ENCODE measurements around the gene CNBD2.
"Not testable (repeated sequence)": the region's sequence is repeated elsewhere in the genome, so short reads cannot be mapped to it uniquely, and the experiment has no call there.

The CNBD2 gene

DNA sequence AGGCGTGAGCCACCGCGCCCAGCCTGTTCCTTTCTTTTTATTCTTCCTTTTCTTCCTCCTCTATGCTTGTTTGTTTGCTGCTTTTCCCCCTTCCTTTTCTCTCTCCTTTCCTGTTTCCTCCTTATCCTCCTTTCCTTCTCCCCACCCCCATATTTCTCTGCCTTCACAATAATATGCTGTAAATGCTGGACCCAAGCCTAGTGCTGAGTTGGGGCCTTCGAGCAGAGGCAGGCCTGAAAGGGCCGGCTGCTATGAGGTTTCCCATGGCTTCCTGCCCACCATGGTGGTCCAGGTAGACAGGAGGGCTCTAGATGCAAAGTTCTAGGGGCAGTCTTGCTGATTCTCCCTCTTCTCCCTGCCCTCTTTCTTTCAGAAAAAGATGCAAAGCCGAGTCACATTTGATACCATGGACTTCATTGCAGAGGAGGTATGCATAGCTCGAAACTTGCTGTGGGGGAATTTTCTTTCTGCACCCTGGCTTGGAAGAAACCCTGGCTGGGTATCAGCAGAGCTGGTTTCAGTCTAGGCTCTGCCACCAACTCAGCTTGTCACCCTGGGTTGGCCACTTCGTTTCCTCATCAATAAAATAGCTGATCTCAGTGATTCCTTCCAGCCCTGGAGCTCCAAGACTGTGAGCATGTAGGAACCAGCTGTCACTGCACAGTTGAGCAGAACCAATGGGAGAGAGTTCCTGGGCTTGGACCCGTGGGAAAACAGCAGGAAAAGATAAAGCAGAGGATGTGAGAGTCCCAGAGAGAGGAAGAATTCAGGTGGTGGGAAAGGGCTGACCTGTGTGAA is 7.4 kb downstream of the CNBD2 start:
- no peak for DNase-seq

DNA sequence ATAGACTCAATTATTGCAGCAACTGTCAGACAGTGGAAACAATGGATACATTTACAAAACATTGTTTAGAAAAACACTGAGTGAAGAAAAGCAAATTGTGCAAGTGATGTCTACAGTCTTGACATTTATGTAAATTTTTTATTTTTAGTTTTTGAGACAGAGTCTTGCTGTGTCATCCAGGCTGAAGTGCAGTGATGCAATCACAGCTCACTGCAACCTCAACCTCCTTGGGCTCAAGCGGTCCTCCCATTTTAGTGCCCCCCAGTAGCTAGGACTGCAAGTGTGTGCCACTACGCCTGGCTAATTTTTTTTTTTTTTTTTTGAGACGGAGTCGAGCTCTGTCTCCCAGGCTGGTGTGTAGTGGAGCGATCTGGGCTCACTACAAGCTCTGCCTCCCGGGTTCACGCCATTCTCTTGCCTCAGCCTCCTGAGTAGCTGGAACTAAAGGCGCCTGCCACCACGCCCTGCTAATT is 9.7 kb downstream of the CNBD2 start:
- DNase-seq: no peak

DNA sequence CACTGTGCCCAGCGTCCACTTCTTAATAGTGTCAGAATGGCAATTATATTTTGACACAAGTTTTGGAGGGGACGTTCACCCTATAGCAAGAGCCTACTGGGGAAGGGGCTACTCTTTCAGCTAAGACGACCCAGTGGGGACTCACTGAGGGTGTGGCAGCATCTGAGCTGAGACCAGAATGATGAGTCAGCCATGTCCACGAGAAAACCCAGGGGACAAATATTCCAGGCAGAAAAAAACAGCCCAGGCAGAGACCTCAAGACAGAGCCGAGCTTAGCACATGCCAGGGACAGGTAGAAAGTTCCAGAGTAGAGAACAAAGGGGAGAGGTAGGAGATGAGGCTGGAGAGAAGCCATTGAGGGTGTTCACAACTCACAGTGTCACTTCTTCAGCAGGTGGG is 11.2 kb downstream of the CNBD2 start:
- DNase-seq: peak; percentile 43

DNA sequence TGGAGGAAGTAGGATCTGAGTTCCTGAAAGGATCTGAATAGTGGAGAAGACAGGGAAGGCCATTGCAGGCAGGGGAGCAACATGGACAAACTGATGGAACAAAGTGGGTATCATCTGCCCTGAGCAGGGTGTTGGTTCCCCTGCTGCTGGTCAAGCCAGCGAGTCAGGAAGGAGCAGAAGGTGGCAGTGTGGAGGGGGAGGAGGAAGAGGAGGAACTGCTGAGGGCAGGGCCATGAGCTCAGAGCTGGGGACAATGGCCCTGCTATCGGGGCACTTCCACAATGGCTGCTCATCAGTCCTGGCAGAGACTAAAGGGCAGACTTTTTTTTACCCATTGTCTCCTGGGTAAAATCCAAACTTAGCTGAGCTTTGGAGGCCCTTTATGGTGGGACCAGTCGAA is 13.6 kb downstream of the CNBD2 start:
- DNase-seq: no peak

DNA sequence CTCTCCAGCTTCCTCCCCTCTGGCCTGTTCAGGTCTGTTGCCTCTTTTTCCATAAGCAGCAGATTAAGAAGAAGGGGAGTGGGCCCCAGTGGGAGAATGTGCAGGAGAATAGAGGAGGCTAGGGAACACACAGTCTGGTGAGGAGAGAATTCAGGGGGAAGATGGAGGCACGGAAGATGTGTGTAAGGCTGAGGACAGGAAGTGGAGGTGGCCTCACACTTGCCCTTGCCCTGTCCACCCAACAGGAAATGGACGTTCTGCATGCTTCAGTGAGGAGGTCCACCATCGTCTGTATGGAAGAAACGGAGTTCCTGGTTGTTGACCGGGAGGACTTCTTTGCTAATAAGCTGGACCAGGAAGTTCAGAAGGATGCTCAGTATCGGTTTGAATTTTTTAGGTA is 16.0 kb downstream of the CNBD2 start:
- no peak for DNase-seq

DNA sequence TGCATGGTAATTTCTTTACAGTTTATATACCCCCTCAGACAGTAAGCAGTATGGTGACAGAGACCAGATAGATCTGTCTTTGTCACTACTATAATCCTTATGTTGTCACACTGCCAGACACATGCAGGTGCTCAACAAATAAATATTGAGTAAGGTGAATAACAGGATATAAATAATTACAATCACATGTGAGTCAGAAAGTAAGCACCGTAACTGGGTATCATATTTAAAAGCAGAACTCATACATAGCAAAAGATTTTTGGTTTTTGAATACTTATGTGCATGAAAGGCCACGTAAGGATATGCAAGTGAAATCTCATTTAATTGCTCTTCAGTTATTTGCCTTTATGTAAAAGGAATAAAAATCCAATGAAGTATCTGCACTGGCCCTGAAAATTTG is 17.4 kb downstream of the CNBD2 start:
- DNase-seq: no peak

DNA sequence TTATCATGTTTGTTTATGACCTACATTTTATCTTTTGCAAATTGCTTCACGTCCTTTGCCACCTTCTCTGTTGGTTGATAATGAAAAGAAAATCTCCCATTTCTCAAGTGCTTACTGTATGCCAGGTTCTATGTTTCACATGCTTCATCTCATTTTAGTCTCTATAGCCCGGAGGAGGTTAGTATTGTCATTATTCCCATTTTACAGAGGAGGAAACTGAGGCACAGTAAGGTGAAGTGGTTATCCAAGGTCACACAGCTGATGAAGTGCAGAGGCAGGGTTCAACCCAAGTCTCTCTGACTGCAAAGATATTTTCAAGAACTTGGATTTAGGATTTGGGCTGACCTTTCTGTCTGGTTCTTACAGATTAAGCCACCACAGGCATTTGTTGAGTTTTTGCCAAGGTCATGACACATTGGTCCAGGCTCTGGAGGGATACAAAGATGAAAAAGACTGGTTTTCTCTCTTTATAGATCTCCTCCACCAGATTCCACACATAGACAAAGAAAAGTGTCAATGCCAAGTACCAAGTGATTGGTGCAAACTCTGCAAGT is 20.6 kb downstream of the CNBD2 start:
- DNase-seq: no peak

DNA sequence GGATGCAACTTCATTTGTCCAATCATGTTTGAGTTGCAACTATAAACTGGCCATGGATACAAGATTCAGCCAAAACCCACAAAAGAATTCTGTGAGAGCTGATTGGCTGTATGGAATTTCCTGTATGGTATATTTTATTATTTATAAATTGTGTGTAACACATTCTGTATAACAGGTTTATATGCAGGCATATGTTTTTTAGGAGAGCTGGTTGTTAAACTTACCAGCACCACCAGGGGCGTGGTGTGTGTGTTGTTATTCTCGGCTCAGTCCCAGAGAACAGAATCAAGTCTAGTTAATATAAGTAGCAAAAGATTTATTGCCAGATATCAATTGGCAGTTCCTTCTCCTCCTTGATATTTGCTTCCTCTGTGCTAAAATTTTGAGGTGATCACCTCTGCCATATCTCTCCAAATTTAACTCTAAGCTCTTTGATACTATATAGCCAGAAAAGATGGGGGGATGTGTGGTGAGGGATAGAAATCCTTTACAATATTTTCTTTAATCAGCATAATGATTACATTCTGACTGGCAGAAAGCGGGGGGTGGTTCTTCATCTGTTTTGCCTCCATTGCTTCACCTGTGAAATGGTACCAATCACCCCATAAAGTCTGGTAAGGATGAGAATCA is 22.9 kb downstream of the CNBD2 start:
- DNase-seq: peak; percentile 24

DNA sequence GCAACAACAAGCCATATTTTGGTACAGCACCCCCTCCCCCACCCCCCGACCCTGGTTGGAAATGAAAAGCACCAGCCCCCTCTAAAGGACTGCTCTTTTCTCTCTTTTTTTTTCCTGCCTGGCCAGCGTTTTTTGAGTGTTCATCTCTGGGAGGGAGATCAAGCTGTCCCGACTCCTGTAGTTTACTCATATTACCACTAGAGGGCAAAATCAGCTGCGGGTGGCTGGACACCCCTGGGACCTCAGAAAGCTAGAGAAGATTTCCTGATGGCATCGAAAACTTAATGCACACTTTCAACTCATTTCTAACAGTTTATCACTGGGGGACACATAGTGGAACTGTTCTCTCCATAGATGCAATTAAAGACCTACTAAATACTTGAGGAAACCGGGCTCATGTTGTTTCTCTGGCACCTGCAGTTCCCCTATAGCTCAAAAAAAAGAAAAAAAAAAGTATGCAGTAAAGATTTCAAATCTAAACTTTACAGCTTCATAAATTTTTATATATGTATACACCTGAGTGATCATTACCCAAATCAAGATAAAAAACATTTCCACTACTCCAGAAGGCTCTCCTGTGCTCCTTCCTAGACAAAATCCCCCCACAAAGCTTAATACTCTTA is 24.4 kb downstream of the CNBD2 start:
- peak; percentile 69 for DNase-seq

DNA sequence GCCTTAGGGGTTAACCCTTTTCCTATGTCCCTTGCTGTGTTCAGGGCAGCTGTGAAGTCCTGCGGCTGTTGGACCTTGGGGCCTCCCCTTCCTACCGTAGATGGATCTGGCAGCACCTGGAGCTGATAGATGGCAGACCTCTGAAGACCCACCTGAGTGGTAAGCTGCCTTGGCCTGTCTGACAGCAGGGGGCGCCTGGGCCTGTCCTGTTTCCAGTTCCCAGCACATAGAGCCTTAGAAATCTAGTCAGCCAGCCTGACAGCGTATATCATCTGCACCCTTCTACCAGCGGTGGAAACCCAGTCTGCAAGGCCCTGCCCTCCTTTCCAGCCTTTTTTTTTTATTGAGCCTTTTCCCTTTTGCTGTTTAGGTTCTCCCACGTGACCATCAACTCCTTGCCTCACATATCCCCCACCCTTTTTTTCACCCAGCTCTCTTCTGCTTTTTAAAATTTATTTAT is 26.6 kb downstream of the CNBD2 start:
- DNase-seq: peak; percentile 71

DNA sequence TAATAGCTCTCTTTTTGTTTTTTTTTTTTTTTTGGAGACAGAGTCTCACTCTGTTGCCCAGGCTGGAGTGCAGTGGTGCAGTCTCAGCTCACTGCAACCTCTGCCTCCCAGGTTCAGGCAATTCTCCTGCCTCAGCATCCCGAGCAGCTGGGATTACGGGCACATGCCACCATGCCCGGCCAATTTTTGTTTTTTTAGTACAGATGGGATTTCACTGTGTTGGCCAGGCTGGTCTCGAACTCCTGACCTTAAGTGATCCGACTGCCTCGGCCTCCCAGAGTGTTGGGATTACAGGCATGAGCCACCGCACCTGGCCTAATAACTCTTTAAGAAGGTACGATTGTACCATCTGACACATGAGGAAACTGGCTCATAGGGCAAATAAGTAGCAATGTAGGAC is 28.1 kb downstream of the CNBD2 start:
- DNase-seq: not testable (repeated sequence)

DNA sequence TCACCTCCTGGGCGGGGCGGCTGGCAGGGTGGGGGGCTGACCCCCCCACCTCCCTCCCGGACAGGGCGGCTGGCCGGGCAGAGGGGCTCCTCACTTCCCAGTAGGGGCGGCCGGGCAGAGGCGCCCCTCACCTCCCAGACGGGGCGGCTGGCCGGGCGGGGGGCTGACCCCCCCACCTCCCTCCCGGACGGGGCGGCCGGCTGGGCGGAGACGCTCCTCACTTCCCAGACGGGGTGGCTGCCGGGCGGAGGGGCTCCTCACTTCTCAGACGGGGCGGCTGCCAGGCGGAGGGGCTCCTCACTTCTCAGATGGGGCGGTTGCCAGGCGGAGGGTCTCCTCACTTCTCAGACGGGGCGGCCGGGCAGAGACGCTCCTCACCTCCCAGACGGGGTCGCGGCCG is 32.9 kb downstream of the CNBD2 start:
- DNase-seq: not testable (repeated sequence)

DNA sequence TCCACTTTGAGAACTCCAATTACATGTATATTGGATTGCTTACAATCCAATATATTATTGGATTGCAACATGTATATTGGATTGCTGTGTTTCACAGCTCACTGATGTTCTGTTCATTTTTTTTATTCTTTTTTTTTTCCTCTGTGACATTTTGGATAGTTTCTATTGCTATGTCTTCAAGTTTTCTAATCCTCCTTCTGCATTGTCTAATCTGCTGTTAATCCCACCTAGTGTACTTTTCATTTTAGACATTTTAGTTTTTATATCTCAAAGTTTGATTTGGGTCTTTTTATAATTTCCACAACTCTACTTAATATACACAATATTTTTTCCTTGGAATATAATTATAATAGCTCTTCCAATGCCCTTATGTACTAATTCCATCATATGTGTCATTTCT is 34.5 kb downstream of the CNBD2 start:
- DNase-seq: no peak

DNA sequence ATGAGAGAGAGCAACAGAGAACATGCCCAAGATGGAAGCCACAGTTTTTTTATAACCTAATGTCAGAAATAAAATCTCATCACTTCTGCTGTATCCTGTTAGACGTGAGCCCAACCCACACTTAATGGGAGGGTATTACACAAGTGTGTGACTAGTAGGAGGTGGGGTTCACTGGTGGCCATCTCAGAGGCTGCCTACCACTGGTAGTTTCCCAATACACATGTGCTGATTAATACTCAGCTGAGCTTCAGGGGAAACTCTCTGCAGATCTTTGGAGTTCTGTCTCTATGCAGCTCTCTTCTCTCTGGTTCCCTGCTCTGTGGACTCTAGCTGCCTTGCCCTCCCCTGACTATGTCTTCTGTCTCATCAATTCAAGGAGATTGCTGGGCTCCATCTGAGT is 35.7 kb downstream of the CNBD2 start:
- no peak for DNase-seq

DNA sequence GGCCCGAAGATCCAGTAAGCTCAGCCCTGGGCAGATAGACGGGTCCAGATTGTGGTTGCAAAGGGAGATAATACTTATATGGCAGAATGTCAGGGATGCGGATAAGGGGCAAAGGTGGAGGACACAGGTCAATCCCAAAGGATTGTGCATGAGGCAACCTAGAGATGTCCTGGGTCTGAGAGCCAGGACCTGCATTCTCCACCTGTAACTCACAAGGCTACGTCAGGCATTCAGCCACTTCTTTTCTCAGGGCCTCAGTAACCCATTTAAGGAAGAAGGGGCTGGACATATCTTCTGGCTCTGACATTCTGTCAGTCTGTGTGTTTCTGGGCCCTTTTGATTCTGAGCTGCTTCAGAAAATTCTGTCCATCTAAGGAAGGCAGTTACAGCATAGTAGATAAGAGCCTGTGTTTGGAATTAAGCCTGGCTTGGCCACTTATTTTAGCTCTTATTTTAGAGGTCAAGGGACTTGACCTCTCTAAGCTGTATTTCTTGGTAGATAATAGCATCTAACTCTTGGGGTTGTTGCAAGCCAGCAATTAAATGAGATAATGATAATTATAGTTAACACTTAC is 40.2 kb downstream of the CNBD2 start:
- DNase-seq: no peak

DNA sequence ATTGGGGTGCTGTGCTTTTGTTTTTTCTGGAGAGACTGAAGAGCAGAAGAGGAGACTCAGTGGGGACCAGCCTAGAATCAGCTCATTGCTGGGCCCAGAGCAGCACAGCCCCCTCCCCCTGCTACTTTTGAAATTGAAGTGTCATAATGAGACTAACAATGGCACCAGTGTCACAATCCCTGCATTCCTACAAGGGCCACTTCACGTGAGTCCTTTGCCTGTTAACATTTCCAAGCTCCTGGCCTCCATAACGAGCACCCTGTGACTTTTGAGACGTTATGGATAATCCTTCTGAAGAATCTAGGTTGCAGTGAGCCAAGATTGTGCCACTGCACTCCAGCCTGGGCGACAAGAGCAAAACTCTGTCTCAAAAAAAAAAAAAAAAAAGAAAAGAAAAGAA is 41.7 kb downstream of the CNBD2 start:
- DNase-seq: no peak

DNA sequence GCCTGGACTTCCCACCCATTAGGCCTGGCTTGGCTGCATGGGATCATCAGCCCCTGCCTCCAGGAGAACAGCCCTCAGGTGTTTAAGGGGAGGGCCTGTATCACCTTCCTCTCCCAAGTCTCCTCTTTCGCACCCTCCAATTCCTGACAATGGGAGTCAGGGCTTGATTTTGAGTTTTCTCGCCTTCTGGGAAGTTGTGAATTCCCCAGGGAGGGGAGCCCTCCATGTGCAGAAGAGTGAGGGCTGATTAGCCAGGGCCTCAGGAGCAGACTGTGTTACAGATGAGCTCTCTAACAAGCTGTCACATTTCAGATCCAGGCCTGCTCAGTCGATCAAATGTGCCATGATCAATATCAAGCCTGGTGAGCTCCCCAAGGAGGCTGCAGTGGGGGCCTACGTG is 42.4 kb downstream of the CNBD2 start:
- no peak for DNase-seq

DNA sequence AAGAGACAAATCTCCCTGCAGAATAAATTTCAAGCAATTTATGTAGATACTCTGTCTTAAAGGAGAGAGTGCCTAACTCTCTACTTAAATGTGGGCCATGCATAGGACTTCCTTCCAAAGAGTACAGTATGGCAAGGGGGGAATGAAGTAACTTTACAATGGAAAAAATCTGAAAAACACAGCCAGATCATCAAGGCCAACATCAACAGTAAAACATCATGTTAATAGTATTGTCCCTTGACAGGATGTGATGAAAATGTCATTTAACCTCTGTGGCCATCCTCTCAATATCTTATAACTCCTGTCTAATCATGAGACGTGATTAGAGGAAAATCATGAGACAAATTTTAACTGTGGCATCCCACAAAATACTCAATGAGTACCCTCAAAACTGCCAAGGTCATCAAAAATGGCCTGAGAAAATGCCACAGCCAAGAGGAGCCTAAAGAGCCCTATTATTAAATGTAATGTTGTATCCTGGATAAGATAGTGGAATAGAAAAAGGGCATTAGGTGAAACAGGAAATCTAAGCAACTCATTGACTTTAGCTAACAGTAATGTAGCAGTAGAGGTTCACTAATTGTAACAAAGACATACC is 47.5 kb downstream of the CNBD2 start:
- no peak for DNase-seq

DNA sequence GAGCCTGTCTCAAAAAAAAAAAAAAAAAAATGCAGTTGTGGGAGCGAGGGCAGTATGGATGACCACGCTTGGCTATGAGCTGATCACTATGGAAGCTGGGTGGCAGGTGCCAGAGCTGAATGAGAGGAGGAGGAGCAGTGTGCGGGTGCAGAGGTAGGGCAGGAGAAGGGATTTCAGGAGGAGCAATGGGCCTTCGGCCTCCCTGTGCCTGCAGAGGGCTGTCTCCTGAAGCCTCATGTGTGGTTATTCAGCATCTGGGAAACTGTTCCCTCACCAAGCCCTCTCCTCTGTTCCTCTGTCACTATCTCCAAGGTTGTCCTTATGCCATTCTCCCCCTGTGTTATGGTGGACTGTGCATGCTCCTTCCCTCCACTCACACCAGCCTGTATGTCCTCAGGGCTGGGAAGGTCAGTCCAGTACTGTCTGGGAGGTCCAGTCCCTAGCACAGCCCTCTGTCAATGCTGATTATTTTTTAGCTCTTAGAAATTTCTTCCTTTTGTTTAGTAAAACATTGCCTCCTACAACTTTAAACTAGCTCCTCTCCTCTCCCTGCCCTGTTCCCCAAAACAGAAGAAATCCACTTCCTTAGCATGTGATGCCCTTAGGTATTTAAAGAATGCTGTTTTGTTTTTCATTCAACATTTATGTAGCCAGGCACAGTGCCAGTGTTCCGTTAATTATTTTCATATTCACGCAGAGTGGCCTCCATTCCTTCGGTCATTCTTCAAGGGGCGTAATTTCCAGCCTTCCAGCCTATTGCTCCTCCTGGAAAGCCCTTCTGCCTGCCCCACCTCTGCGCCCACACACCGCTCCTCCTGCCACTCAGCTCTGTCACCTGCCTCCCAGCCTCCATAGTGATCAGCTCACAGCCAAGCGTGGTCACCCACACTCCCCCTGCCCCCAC is 48.9 kb downstream of the CNBD2 start:
- DNase-seq: peak; percentile 84

DNA sequence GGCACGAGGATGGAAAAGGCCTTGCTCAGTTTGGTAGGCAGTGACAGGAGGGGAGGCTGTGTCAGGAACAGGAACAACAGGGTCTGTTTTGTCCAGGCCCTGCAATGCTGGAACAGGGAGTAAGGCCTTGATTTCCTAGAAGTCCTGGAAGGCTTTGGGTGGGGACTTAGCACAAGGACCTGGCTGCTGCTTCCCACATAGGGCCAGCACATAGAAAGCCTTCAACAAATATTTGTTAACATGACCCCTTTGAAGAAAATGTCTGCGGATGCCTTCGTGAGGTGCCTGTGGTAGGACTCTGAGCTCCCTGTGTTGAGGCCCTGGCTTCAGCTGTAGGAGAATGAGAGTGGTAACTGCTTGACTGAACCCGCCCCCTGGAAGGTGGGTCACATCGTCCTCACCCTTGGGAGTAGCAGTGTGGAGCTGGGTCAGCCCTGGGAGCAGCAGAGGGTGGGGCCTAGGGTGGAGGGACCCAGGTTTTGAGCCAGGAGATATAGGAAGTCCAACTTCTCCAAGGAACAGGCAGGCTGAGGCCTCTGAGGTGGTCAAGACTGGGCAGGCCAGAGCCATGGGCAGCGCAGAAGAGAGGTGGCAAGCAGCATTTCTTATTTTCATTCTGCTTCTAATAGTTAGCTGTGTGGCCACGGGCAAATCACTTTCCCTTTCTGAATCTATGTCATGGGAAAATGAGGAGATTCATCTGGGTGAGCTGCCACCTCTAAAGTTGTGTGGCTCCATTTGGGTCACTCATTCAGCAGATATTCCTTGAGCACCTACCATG is 50.0 kb downstream of the CNBD2 start:
- no peak for DNase-seq

DNA sequence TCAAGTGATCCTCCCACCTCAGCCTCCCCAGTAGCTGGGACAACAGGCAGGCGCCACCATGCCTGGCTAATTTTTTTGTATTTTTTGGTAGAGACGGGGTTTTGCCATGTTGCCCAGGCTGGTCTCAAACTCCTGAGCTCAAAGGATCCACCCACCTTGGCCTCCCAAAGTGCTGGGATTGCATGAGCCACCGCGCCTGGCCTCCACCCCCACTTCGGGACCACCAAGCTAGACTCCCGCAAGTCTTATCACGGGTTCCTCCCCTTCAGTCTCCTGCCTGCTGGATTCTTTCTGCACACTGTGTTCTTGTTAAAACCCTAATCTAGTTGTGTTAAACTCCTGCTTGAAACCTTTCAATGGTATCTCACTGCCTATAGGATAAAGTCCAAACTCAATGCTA is 57.7 kb downstream of the CNBD2 start:
- DNase-seq: not testable (repeated sequence)

Data from fibroblast of skin of back (primary cell).